Spleen (tissue), 7 donors: ENCODE results near the gene SMARCA2.

Experiments
- POLR2A ChIP-seq, 3 donors: fragments of 450-650 bp; IDR thresholded peaks; one replicate each; pipeline ENCODE4 v1.5.1; 2017; ENCODE audit warnings: antibody characterized with exemption in 3 of 3, mild to moderate bottlenecking in 1 of 3
- TF ChIP-seq, protein P1 (sequence below), 11 experiments: fragments of 200-600 bp in 7 of 11; fragments of 450-650 bp in 4 of 11; sonication (generic) in 4 of 11; IDR thresholded peaks in 8 of 11; conservative IDR thresholded peaks in 3 of 11; 1 replicate in 7 of 11; 2 replicates in 4 of 11; pipeline versions ENCODE4 v1.4.0 to v1.8.0; 2016 to 2021; ENCODE audit warnings: antibody characterized with exemption in 11 of 11, inconsistent platforms in 4 of 11, mild to moderate bottlenecking in 1 of 11
- donor health status: DM: no; HTN: no; CAD: no; lungs with moderate emphysema.
- donor health status: DM: no; HTN: no; CAD: no.
- donor health status: DM: no; HTN: no; CAD: no.

GRCh38 chr9:2023532-2023931 lies 8.4 kb downstream of the SMARCA2 start:
- TF ChIP-seq, protein P1, sequence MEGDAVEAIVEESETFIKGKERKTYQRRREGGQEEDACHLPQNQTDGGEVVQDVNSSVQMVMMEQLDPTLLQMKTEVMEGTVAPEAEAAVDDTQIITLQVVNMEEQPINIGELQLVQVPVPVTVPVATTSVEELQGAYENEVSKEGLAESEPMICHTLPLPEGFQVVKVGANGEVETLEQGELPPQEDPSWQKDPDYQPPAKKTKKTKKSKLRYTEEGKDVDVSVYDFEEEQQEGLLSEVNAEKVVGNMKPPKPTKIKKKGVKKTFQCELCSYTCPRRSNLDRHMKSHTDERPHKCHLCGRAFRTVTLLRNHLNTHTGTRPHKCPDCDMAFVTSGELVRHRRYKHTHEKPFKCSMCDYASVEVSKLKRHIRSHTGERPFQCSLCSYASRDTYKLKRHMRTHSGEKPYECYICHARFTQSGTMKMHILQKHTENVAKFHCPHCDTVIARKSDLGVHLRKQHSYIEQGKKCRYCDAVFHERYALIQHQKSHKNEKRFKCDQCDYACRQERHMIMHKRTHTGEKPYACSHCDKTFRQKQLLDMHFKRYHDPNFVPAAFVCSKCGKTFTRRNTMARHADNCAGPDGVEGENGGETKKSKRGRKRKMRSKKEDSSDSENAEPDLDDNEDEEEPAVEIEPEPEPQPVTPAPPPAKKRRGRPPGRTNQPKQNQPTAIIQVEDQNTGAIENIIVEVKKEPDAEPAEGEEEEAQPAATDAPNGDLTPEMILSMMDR (IDR thresholded peaks at IDR 0.05 in 8 of 11, conservative IDR thresholded peaks at IDR 0.05 in 3 of 11), result no peak
- TF ChIP-seq POLR2A (IDR thresholded peaks at IDR 0.05), result no peak
